HG03097 (cell line): Measurements from ENCODE around the gene HSPA12A.
A peak's percentile ranks its signal among the peaks of the same experiment; 100 is the strongest.

Source experiments
- ATAC-seq: cut with Tn5 transposase; IDR thresholded peaks from one replicate; pipeline ENCODE4 v1.9.1; 2021; ENCODE audit not compliant: unreplicated experiment, low FRiP score

HSPA12A gene, protein sequence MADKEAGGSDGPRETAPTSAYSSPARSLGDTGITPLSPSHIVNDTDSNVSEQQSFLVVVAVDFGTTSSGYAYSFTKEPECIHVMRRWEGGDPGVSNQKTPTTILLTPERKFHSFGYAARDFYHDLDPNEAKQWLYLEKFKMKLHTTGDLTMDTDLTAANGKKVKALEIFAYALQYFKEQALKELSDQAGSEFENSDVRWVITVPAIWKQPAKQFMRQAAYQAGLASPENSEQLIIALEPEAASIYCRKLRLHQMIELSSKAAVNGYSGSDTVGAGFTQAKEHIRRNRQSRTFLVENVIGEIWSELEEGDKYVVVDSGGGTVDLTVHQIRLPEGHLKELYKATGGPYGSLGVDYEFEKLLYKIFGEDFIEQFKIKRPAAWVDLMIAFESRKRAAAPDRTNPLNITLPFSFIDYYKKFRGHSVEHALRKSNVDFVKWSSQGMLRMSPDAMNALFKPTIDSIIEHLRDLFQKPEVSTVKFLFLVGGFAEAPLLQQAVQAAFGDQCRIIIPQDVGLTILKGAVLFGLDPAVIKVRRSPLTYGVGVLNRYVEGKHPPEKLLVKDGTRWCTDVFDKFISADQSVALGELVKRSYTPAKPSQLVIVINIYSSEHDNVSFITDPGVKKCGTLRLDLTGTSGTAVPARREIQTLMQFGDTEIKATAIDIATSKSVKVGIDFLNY

DNA sequence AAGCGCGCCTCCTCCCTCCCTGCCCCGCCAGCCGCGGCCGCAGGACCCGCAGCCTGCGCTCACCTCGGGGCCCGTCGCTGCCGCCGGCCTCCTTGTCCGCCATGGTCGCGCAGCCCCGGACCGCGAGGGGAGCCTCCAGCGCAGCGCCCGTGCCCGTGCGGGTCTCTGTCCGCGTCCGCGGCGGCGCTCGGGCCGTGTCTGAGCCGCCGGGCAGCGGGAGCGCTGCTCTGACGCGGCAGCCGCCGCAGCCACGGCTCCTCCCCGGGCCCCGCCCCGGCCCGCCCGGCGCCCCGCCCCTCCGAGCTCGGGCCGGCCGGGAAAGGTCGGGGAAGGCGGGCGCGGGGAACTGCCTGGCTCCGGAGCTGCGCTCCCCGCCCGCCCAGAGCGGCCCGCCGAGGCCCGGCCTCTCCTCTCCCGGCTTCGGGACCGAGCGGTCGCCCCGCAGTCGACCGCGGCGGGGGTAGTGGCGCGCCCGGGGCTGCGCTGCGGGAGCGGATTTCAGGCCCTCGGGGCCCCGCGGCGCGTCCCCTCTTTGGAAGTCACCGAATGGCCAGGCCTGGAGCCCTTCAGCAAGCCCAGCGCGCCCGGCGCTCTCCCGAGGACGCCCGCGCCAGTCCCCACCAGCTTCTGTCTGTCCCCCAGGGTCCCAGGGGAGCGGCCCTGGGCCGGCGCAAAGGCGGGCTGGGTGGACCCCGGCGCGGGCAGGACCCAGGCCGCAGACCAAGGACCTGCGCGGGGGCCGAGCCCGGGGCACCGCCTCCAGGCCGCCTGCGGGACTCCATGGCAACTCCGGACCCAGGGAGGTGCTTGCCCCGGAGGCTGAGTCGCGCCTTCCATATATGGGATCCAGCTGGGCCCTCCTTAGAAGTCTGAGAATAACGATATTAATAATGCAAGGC lies at the start of gene HSPA12A:
TSS of gene HSPA12A (minus strand) at position 200 of the 899 bp plus-strand sequence. CDS start at position 103, 97 bp downstream.
- ATAC-seq: peak; percentile 94

DNA sequence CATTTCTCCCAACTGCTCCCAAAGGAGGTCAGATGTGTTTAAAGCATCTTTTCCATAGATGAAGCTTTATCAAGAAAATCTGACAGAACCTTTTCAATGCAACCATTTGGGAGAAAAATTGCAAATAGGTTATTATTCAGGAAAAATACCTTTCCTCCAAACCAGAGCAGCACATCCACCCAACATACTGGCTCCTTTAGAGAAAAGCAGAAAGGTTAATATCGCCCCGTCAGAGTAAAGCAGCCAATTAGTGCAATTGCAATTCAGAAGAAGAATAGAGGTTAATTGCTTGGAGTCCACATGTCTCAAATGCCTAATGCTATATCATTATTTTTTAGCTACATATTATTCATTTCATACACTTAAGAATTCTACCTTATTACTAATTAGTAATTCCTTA lies 48.9 kb upstream of the HSPA12A start:
- no peak for ATAC-seq

DNA sequence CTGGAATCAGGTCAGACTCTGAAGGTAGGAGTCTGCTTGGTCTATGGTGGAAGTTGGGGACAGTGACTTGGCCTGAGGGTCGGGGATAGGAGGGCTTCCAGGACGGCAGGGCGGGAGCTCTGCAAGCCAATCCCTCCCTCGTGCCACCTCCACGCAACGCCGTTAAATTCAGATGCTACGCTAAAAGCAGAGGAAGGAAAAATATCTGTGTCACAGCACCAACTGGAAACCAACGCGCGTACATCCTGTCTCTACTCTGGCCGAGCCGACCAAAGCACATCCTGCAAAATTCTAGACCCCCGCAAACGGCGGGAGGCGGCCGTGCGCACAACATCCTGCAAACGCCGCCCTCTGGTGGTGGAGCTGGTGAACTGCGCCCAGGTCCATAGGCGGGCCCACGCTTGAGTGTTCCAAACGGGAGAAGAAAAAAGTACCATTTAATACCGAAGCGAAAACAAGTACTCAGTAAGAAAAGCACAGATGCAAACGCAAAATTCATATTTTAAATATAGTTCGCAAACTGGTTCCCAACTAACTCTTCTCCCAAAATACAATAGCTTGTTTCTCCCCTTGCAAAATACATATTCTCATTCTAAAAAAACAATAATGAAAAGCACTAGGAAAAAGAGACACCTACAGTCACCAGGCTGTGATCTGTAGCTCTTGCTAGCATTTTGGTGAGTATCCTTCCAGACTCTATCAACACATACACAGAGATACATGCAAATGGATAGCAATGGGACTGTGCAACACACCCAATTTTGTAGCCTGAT lies 45.7 kb upstream of the HSPA12A start:
- peak; percentile 96 for ATAC-seq

DNA sequence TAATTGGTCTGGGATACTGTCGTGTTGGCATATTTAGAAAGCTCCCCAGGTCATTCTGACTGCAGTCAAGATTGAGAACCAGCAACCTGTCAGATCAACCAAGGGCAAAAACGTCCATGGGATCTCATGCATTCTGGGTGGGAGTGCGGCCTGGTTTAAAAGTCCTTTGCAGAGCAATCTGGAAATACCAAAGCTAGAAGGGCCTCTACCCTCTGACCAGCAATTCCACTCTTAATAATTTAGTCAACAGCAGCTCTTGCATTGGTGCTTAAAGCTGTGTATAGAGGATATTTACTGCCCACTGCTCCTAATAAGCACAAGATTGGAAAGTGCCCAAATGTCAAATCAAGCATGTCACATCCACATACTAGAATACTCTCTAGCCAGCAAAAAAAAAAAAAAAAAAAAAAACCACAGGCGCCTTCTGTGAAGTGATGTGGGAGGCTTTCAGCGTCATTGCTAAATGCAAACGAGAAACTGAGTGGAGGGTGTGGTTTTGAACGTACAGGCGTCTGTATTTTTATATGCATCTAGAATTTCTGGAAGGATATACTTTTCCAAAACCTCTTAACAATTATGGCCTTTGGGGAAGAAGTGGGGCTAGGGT lies 44.8 kb upstream of the HSPA12A start:
- no peak for ATAC-seq

DNA sequence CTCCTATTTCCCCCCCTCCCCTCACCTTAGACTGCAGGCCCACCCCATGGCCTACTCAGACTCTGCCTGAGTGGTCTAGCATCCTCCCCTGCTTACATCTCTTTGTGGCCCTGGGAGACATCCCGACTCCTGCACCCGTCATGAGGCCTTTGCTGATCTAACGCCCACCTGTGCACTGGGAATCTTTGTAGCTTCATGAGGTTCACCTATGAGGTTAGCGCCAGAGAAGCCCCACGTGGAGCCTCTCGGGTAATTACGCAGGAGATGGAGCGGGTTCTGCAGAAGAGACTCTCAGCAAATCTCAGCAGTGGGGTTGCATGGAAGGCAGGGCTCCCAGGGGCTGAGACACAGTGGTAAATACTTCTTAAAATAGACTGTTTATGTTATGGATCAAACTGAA lies 43.5 kb upstream of the HSPA12A start:
- ATAC-seq: no peak

DNA sequence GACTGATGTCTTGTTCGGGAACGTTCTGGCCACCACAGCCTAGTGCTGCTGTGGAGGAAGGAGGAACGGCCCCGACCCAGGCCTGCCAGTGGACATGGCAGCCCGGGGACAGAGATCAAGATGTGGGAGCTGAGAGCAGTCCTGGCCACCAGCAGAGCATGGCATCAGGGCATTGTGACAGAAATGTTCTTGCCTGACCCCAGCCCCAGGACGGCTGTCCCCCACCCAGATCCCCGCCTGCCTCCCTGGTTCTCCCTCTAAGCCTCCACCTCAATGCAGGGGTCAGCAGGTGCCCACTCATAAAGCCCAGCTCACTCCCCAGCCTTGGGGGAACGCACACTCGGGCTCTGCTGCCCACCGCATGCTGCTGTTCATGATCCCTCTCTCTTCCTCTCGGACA lies 42.9 kb upstream of the HSPA12A start:
- ATAC-seq: no peak

DNA sequence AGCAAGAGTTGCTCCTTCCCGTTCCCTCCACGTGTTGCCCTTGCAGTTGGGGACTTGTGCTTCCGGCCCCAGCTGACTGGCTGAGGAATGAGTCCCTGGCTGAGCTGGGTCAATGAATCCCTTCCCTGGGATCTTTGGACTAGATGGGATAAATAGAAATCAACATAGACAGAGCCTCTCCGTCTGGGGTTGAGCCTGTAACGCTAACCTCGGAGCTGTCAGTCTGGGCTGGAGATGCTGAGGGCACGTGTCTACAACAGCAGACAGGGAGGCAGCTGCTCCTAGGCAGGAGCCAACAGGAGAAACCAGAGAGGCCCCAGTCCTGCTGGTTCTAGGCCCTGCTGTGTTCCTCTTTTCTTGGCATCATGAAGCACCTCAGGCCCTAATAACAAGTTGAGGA lies 42.3 kb upstream of the HSPA12A start:
- ATAC-seq: no peak

DNA sequence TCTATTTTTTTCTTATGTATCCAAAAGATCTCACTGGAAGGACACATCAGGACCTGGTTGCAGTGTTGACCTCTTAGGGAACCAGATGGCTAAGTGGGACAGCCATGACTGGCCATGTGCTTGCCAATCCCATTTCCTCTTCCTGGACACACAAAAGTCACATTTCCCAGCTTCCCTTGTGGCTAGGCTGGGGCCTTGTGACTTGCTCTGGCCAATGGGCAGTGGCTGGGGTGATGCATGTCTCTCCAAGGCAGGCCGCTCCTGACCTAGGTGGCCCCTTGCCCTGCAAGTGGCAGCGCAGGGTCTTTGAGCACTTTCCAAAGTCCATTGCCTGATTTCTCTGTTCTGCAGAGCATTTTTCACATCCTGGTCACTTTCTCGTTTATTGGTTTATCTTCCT lies 41.7 kb upstream of the HSPA12A start:
- ATAC-seq: no peak

DNA sequence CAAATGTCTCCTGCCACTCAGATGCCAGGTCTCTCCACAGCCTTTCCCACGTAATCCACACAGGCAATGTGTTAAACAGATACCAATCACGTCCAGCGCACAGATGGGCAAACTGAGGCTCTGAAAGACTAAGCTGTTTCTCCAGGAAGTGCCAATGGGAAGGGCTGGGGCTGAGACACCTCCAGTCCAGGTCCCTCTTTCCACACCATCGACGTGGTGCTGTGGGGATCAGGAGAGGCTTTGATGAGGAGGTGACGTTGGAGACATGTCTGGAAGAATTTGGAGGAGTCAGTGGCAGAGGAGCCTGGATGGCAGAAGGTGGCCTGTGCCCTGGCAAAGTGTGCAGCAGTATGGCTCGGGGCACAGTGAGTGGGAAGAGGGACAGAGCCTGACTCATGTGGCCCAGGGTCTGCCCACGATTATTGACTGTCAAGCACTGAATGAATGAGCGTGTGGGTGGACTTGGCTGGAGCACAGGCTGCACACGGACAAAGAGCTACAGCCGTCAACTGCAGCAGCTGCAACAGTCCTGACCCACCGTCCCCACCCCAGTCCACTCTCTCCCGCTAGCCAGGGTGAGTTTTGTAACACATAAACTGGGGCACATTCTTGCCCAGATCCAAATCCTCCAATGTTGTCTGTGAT lies 40.8 kb upstream of the HSPA12A start:
- no peak for ATAC-seq

DNA sequence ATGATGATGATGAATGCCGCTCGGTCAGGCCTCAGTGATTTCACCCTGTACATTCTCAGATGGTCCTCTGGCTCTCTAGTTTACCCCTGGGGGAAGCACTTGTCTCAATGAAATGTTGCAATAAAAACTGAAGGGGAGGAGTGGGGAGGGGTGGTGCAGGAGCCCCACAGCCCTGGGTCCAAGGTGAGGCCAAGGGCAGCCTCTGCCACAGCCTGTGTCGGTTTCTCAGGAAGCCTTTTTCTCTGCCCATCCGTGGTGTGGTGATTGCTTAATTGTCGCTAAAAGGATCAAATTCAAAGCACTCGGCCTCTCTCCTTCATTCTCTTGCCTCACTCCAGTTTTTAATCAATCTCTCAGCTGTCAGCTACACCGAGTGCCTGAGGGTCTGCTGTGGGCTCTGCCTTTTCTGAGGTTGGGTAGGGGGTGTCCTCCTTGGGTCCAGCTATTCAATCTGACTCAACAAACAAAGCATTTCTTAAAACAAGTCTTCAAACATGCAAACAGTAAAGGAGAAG lies 39.1 kb upstream of the HSPA12A start:
- no peak for ATAC-seq

DNA sequence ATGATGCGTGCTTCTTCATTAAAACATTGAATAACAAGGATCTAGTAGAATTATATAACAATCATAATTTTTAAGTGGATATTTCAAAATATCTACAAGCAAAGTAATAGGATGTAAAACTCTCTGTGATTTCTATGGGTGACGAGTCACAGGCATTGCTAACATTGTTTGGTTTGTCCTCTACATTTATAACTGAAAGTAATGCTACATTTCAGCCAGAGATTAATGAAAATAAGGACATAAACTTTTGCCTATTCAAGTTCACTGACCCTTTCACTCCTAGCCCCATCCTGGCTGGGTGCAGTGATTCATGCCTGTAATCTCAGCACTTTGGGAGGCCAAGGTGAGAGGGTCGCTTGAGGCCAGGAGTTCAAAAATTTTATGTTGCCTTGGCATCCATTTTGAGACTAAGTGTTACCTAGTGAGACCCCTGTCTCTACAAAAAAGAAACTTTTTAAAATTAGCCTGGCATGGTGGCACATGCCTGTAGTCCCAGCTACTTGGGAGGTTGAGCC lies 38.4 kb upstream of the HSPA12A start:
- no peak for ATAC-seq

DNA sequence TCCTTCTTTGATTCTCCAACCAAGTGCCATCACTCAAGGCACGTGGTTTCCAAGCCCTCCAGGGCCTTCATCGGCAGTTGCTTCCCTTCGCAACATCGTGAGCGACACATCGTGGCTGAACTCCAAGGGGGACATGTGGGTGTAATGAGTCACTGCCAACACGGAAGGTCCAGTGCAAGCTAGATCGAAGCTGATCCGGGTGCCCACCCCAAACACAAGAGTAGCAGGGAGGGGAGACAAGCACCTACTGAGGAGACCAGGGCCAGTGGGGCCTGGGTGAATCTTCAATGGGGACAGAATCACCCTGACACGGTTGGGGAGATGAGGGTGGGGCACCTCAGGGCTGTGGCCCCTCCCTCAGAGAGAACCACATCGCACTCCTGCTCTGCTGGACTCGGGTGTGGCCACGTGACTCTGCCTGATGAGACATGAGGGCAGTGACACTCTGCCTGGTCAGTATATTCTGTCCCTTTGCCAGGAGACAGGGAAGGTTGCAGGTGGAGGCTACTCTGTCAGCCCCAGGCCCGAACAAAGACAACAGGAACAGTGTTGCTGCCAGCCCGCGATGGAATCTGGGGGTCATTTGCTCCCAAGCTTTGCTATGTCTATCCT lies 36.8 kb upstream of the HSPA12A start:
- ATAC-seq: no peak

DNA sequence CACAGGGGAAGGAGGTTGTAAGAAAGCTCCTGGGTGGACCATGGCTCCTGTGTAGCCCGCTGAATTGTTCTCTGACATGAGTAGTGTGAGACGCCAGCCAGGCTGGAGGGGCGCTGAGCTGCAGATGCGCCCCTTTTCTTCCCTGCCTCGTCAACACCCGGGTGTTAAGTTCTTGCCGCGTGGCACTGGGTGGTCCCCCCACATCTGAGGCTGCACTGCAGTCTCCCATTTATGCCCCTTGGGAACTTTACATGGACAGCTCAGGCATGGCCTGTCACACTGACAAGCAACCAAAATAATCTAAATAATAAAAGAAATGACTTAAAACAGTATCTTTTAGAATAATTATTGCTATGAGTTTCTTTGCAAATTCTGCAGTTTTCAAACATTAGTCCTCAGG lies 34.6 kb upstream of the HSPA12A start:
- no peak for ATAC-seq

DNA sequence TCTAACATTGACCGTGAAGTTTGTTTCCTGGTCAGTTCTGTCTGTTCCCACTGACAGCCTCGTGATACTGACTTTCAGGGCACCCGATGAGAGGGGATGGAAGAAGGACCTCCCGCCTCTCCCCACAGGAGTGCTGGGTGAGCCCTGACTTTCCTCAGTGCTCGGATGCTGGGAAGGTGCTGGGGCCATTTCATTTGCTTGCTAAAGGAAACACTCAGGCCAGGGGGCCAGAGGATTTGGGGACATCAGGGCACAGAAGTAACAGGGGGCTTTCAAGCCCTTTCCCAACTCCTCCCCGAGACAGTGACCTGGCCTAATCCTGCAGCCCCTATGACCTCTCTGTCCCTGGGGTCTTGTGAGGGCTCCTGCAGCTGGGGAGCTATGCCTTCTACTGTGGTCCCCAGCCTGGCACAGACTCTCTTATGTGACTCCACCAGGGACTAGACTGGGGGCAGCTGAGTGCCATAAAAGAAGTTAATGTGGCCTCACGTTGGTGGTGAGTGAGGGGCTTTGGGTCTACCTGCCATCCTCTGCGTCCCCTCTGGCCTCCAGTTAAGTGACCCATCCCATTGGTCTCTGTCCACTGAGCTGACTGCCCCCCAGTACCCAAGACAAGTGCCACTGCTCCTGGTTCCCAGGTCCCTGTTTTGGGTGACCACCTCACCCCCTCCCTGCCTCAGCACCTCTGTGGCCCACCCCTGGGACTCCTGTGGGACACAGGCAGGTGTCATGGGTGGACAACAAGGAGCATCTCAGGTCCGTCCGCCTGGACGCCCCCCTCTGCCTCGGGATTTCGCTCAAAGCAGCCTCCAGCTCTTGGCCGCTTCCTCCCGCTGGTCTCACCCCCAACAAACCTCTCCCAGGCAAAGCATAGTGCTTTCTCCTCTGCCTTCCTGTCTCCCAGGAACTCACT lies 33.4 kb upstream of the HSPA12A start:
- no peak for ATAC-seq

DNA sequence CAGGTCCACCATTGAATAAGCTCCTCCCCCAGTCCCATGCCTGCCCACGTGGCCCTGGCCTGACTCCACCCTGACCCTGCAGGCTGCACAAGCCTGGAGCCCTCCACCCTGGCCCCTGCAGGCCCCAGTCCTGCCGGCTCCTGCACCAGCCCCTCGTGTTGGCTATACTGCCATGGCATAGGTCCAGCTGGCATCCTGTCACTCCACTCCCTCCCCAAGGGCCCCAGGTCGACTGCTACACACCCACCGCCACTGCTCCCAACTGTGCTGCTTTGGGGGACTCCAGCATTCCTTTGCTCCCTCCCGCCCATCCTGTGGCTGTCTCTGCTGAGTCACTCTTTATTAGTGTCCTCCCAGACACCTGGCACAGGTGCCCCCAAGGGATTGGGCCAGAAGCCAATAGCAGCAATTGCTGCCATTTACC lies 32.4 kb upstream of the HSPA12A start:
- no peak for ATAC-seq

DNA sequence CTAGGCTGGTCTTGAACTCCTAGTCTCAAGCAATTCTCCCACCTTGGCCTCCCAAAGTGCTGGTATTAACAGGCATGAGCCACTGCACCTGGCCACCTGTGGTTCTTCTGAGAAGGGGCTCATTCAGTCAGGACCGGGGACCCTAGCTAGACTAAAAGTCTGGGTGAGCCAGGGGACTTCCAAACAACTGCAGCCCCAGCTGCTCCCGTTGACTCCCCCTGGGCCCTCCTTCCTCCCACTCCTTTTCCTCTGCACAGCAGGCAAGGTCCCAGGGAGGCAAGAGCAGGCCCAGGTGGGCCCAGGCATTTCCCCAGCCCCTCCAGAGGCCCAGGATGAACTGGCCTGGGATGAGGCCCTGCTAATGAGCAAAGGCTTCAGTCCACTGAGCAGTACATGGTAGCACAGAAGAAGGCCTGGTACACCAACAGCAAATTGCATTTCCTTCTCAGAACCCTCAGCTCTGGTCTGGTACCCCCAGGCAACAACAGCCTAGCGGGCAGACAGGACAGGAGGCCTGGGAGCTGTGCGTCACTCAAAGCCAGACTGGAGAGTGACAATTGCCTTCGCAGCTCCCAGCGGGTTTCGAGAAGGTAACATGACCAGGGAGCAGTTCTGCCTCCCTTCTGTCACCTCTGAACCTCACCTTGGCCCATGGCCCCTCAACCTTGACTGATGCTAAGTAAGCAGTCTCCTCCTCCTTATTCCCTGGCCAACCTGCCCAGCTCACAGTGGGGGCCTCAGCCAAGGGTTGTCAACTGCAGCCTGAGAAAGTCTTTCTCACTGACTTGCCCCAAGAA lies 30.7 kb upstream of the HSPA12A start:
- no peak for ATAC-seq
